Large intestine (tissue), 3 donors: ENCODE data around the gene STAB1. TPM values are rescaled to one million over a fixed set of nuclear protein-coding genes. Genes with fewer than 3 reads are reported as not detected.

Experiments
- DNase-seq, 2 donors: peaks; one replicate each; pipeline versions ENCODE4 v3.0.0 to v3.0.0-alpha.2; 2013
- H3K27ac ChIP-seq: one replicate; pipeline ENCODE4 v1.5.1; 2013; ENCODE audit warnings: low read length
- H3K27me3 ChIP-seq: 2 replicates; pipeline ENCODE4 v1.6.1; 2013; ENCODE audit warnings: low read length; ENCODE audit not compliant: control insufficient read depth, insufficient read depth
- H3K36me3 ChIP-seq: 2 replicates; pipeline ENCODE4 v1.6.1; 2013; ENCODE audit warnings: low read length; ENCODE audit not compliant: control insufficient read depth, insufficient read depth
- H3K4me1 ChIP-seq: one replicate; pipeline ENCODE4 v1.6.1; 2013; ENCODE audit warnings: low read length; ENCODE audit not compliant: control insufficient read depth, insufficient read depth
- H3K4me3 ChIP-seq: one replicate; pipeline ENCODE4 v1.5.1; 2013; ENCODE audit warnings: low read length
- H3K9me3 ChIP-seq: one replicate; pipeline ENCODE4 v1.6.1; 2013; ENCODE audit warnings: mild to moderate bottlenecking, low read depth, low read length, moderate library complexity; ENCODE audit not compliant: control insufficient read depth
- WGBS: methylation state at CpG from one replicate; pipeline ENCODE4 v1.1.5; 2013; ENCODE audit warnings: low lambda C conversion rate; ENCODE audit not compliant: insufficient coverage; 5-methylcytosine and 5-hydroxymethylcytosine counted together
- polyA plus RNA-seq: library from polyadenylated mRNA; unstranded; fragments of 120-200 nt; gene quantifications from one replicate; pipeline ENCODE4 v1.2.1, GENCODE V29; 2013

Gene STAB1
- polyA plus RNA-seq, 1 donor: 43.5 TPM

- WGBS: no CpG with 5 or more reads among the region's 11 CpGs
- Histone ChIP-seq H3K36me3 (no peaks in the 10 kb centered on the region), H3K27me3 (no peaks in the 10 kb centered on the region), H3K9me3 (no peaks in the 10 kb centered on the region), H3K4me1 (no peaks in the 10 kb centered on the region), H3K4me3 (no peak overlapping the region), H3K27ac (no peak overlapping the region)
- no peak for DNase-seq
These were observed 5.9 kb downstream of the STAB1 start for GRCh38 chr3:52501046-52501445.

GRCh38 chr3:52502001-52502400, 6.9 kb downstream of the STAB1 start:
- Histone ChIP-seq H3K4me1 (no peaks in the 10 kb centered on the region), H3K27me3 (no peaks in the 10 kb centered on the region), H3K9me3 (no peaks in the 10 kb centered on the region), H3K4me3 (no peak overlapping the region), H3K36me3 (no peaks in the 10 kb centered on the region), H3K27ac (no peak overlapping the region)
- no CpG with 5 or more reads among the region's 11 CpGs for WGBS
- no peak for DNase-seq

GRCh38 chr3:52502808-52503350, 7.7 kb downstream of the STAB1 start:
- Histone ChIP-seq H3K9me3 (no peaks in the 10 kb centered on the region), H3K4me1 (no peaks in the 10 kb centered on the region), H3K36me3 (no peaks in the 10 kb centered on the region), H3K4me3 (no peak overlapping the region), H3K27me3 (no peaks in the 10 kb centered on the region), H3K27ac (no peak overlapping the region)
- DNase-seq: no peak
- WGBS: no CpG with 5 or more reads among the region's 11 CpGs

GRCh38 chr3:52503788-52504424, 8.8 kb downstream of the STAB1 start:
- no CpG with 5 or more reads among the region's 23 CpGs for WGBS
- H3K4me3 ChIP-seq: no peak overlapping the region
- H3K27me3 ChIP-seq: no peaks in the 10 kb centered on the region
- no peaks in the 10 kb centered on the region for H3K9me3 ChIP-seq
- H3K27ac ChIP-seq: no peak overlapping the region
- no peak for DNase-seq
- no peaks in the 10 kb centered on the region for H3K36me3 ChIP-seq
- H3K4me1 ChIP-seq: no peaks in the 10 kb centered on the region

- WGBS: no CpG with 5 or more reads among the region's 10 CpGs
- DNase-seq: no peak
- H3K27ac ChIP-seq: no peak overlapping the region
- H3K4me3 ChIP-seq: no peak overlapping the region
- no peaks in the 10 kb centered on the region for H3K4me1 ChIP-seq
- H3K36me3 ChIP-seq: no peaks in the 10 kb centered on the region
- no peaks in the 10 kb centered on the region for H3K9me3 ChIP-seq
- no peaks in the 10 kb centered on the region for H3K27me3 ChIP-seq
These were observed 9.8 kb downstream of the STAB1 start for GRCh38 chr3:52504977-52505376.

GRCh38 chr3:52506266-52506966, 11.3 kb downstream of the STAB1 start:
- Histone ChIP-seq H3K27me3 (no peaks in the 10 kb centered on the region), H3K27ac (no peak overlapping the region), H3K4me3 (no peak overlapping the region), H3K4me1 (no peaks in the 10 kb centered on the region), H3K36me3 (no peaks in the 10 kb centered on the region), H3K9me3 (no peaks in the 10 kb centered on the region)
- no CpG with 5 or more reads among the region's 27 CpGs for WGBS
- no peak for DNase-seq

- no peak for DNase-seq
- Histone ChIP-seq H3K4me1 (no peaks in the 10 kb centered on the region), H3K27me3 (no peaks in the 10 kb centered on the region), H3K27ac (no peak overlapping the region), H3K9me3 (no peaks in the 10 kb centered on the region), H3K36me3 (no peaks in the 10 kb centered on the region), H3K4me3 (no peak overlapping the region)
- no CpG with 5 or more reads among the region's 5 CpGs for WGBS
These were observed 12.2 kb downstream of the STAB1 start for GRCh38 chr3:52507359-52507758.

- Histone ChIP-seq H3K4me3 (no peak overlapping the region), H3K4me1 (no peaks in the 10 kb centered on the region), H3K27me3 (no peaks in the 10 kb centered on the region), H3K36me3 (no peaks in the 10 kb centered on the region), H3K9me3 (no peaks in the 10 kb centered on the region), H3K27ac (no peak overlapping the region)
- WGBS: no CpG with 5 or more reads among the region's 12 CpGs
- DNase-seq: no peak
These were observed 14.7 kb downstream of the STAB1 start for GRCh38 chr3:52509753-52510328.

GRCh38 chr3:52511509-52511908, 16.4 kb downstream of the STAB1 start:
- DNase-seq: no peak
- no peaks in the 10 kb centered on the region for H3K4me1 ChIP-seq
- no peaks in the 10 kb centered on the region for H3K36me3 ChIP-seq
- H3K4me3 ChIP-seq: no peak overlapping the region
- H3K27ac ChIP-seq: no peak overlapping the region
- WGBS: no CpG with 5 or more reads among the region's 7 CpGs
- no peaks in the 10 kb centered on the region for H3K9me3 ChIP-seq
- no peaks in the 10 kb centered on the region for H3K27me3 ChIP-seq

- WGBS: no CpG with 5 or more reads among the region's 8 CpGs
These were observed 17.0 kb downstream of the STAB1 start for GRCh38 chr3:52512105-52512504.

More at GRCh38 chr3:52512105-52512504, 17.0 kb downstream of the STAB1 start:
- Histone ChIP-seq H3K27me3 (no peaks in the 10 kb centered on the region), H3K36me3 (no peaks in the 10 kb centered on the region), H3K27ac (no peak overlapping the region), H3K4me1 (no peaks in the 10 kb centered on the region), H3K4me3 (no peak overlapping the region), H3K9me3 (no peaks in the 10 kb centered on the region)
- DNase-seq: no peak
